Hepatocyte (in vitro differentiated cells): Measurements from ENCODE around the gene IFFO2.

Experiments
- CTCF ChIP-seq: fragments of 200-600 bp; sonication (generic); IDR thresholded peaks from 2 replicates; pipeline ENCODE4 v1.5.1; 2016; ENCODE audit warnings: antibody characterized with exemption, mild to moderate bottlenecking; ENCODE audit not compliant: poor library complexity
- EZH2 ChIP-seq: fragments of 200-600 bp; sonication (generic); IDR thresholded peaks from 2 replicates; pipeline ENCODE4 v1.6.1; 2016; ENCODE audit warnings: antibody characterized with exemption, mild to moderate bottlenecking, borderline replicate concordance
- EZH2phosphoT487 ChIP-seq: fragments of 200-600 bp; sonication (generic); IDR thresholded peaks from one replicate; pipeline ENCODE4 v1.6.1; 2018; ENCODE audit warnings: antibody characterized with exemption, mild to moderate bottlenecking, low read depth, moderate library complexity; ENCODE audit not compliant: unreplicated experiment, severe bottlenecking

DNA sequence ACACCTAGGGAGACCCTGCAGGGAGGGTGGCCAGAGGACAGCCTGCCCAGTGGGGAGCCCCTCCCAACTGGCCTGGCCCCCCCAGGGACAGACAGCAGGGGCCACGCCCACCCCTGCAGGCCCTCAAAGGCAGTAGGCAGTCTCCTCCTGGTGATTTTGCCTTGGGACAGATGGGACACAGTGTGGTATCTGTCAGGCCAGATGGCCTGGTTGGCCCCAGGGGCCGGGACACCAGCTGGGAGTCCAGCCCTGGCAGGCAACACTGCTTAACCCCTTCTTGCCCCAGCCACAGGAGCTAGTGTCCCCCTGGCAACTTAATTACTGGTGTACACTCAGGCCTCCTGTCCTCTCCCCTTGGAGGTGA lies 17.8 kb downstream of the IFFO2 start:
- TF ChIP-seq EZH2phosphoT487 (no peak), CTCF (no peak), EZH2 (no peak)
